ENCODE measurements around the gene CCDC91.

DNA sequence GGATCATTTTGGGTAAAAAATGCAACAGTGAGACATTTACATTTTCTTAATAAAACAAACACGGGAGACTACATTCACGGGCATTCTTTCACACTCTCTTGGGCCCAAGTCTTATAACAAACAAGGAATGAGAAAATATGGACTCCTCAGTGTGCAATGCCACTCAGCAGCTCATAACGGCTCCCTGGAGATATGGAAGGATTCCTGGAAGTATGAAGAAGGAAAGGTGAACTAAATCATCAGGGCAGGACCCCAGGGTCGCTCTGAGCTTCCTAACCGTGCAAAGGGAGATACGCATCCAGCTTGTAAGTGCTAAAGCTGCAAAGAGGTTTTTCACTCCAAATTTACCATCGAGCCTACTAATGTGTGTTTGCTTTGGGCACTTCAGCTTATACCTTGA is 33.5 kb upstream of the CCDC91 start:
- no peak for TF ChIP-seq CTCF (optimal IDR thresholded peaks at IDR 0.05 in 1 of 3, IDR thresholded peaks at IDR 0.05 in 1 of 3, conservative IDR thresholded peaks at IDR 0.05 in 1 of 3; ENCODE audit: extremely low read depth in 1 of 3, insufficient read depth in 2 of 3, low read length in 3 of 3)
- TF ChIP-seq EZH2 (IDR thresholded peaks at IDR 0.05; ENCODE audit: low read length): no peak
